ENCODE measurements around the gene KSR1. TPM values are rescaled to one million over a fixed set of nuclear protein-coding genes. Genes with fewer than 3 reads are reported as not detected.

KSR1 gene
- total and polyA plus RNA-seq, 2 experiments from 2014 or later: 7.8 to 53.2 TPM

DNA sequence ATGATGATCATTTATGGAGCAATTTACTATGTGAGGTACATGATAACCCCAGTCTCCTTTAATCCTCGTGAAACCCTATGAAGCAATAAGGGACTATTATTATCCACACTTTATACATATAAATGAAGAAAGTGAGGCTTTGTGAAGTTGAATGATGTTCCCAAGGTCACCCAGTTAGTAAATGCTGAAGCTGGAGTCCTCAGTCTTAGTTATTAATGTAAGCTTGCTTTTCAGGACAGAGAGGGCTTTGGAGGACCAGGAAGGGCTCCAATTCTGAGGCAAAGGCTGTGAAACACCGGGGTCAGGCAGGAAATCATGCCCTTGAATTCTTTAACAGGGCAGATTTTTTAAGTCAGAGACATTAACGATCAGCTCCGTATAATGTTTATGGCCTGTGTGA is 36.8 kb downstream of the KSR1 start (continued):
- TF ChIP-seq EZH2phosphoT487 (IDR thresholded peaks at IDR 0.05; ENCODE audit: unreplicated experiment) (no peak), NANOG (IDR thresholded peaks at IDR 0.05; ENCODE audit: borderline replicate concordance) (no peak), EZH2 (IDR thresholded peaks at IDR 0.05; ENCODE audit: low read depth, unreplicated experiment) (no peak), ZNF331 (CRISPR knock-in tag; IDR thresholded peaks at IDR 0.05; ENCODE audit: low read depth) (no peak)
- TF ChIP-seq, protein P1, sequence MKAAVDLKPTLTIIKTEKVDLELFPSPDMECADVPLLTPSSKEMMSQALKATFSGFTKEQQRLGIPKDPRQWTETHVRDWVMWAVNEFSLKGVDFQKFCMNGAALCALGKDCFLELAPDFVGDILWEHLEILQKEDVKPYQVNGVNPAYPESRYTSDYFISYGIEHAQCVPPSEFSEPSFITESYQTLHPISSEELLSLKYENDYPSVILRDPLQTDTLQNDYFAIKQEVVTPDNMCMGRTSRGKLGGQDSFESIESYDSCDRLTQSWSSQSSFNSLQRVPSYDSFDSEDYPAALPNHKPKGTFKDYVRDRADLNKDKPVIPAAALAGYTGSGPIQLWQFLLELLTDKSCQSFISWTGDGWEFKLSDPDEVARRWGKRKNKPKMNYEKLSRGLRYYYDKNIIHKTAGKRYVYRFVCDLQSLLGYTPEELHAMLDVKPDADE (IDR thresholded peaks at IDR 0.05): no peak

DNA sequence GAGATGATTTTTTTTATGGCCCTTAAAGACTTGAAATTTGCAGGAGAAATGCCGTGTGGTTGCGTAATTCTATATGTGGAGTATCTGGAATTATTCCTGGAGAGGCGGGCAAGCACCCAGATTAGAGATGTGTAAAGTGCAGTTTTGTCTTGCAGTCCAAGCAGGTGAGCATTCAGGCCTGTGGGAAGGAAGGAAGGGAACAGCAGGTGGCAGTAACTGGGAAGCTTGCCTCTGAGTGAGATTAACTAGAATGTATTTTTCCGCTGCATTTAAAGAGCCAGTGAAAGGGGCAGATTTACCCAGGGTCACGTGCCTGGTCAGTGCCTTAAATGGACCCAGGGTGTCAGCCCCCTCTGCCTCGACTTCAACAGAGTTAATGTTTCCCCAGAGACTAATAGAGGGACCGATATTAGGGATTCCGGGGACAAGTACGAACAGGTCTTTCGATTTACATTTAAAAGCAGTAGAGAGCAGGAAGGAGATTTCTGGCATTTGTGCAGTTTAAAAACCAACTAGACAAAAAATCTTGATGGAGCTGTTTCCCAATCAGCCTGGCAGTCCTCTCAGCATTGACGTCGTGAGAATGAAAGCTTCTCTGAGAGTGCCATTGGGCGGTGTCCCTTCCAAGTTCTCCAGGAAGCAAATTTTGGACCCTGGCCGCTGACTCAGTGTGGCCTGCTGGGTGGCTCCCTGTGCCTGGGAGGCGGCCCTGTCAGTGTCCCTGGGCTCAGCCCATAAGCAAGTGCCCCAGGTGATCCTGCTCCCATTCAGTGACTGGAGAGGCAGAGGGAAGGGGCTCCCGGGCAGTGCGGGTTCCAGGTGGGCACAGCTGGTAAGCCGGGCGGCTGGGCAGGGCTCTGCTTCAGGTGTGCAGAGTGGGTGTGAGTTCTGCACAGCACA is 38.2 kb downstream of the KSR1 start:
- no peaks in the 10 kb centered on the region for H3K27me3 ChIP-seq (ENCODE audit: insufficient read depth)
- no peak overlapping the region for H2AFZ ChIP-seq
- Mint-ChIP-seq H3K4me1 (peaks cover 79% of the 10 kb centered on the region), H3K27me3 (ENCODE audit: insufficient read depth, low read depth, poor library complexity) (peaks cover 17% of the 10 kb centered on the region), H3K27ac (peak overlapping the region; percentile 91), H3K9me3 (peaks cover 6% of the 10 kb centered on the region), H3K36me3 (ENCODE audit: low read depth) (peaks cover 7% of the 10 kb centered on the region; the same call in 2 of the 3 replicates), H3K4me3 (peak overlapping the region; percentile 47)
- no peaks in the 10 kb centered on the region for H3K36me3 ChIP-seq (ENCODE audit: insufficient read depth)
- H3K4me2 ChIP-seq: peak overlapping the region; percentile 37
- peak; percentile 51 for ATAC-seq
- TF ChIP-seq, protein P1 (IDR thresholded peaks at IDR 0.05): no peak
- TF ChIP-seq, protein P2, sequence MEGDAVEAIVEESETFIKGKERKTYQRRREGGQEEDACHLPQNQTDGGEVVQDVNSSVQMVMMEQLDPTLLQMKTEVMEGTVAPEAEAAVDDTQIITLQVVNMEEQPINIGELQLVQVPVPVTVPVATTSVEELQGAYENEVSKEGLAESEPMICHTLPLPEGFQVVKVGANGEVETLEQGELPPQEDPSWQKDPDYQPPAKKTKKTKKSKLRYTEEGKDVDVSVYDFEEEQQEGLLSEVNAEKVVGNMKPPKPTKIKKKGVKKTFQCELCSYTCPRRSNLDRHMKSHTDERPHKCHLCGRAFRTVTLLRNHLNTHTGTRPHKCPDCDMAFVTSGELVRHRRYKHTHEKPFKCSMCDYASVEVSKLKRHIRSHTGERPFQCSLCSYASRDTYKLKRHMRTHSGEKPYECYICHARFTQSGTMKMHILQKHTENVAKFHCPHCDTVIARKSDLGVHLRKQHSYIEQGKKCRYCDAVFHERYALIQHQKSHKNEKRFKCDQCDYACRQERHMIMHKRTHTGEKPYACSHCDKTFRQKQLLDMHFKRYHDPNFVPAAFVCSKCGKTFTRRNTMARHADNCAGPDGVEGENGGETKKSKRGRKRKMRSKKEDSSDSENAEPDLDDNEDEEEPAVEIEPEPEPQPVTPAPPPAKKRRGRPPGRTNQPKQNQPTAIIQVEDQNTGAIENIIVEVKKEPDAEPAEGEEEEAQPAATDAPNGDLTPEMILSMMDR (conservative IDR thresholded peaks at IDR 0.05; ENCODE audit: low read depth in 2 of 2): peak; percentile 39 to 60; a peak in 2 of 4 replicates
- TF ChIP-seq EZH2phosphoT487 (IDR thresholded peaks at IDR 0.05; ENCODE audit: unreplicated experiment): no peak
- 0 out of 2 replicates have a peak, but pooled peaks cover 3% of the 10 kb centered on the region for H3F3A ChIP-seq (replicated peaks; ENCODE audit: low read depth)
- peak overlapping the region; percentile 86 for H3K27ac ChIP-seq (ENCODE audit: low read depth)
- H3K79me2 ChIP-seq (replicated peaks; ENCODE audit: insufficient read depth): peaks cover 98% of the 10 kb centered on the region
- peak; percentile 64 for DNase-seq (ENCODE audit: low spot score)
- H3K9me2 ChIP-seq (ENCODE audit: insufficient read depth): no peaks in the 10 kb centered on the region
- H3K4me3 ChIP-seq: no peak overlapping the region
- H4K20me1 ChIP-seq (replicated peaks; ENCODE audit: insufficient read depth): peaks cover 1% of the 10 kb centered on the region; the same call in 1 of the 2 replicates
- peaks cover 84% of the 10 kb centered on the region for H3K4me1 ChIP-seq (ENCODE audit: insufficient read depth)

DNA sequence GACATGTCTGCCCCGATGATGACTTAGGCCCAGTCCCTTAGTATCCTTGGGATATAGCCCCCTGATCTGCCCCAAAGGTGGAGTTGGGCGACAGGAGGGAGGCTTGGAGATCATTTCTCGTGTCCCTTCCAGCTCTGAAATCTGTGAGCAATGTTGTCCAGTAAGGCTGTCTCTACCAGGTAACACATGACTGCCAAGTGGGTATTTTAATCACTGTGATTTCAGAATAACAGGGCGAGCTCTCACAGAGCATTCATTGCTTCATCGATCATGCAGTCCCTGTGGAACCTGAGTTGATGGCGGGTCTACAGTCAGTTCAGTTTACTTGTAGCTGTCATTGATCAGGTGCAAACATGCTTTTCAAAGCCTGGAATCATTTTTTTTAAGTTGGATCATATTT is 39.2 kb downstream of the KSR1 start:
- DNase-seq (ENCODE audit: low spot score): no peak
- peak overlapping the region; percentile 91; the same call in 1 of the 2 replicates for H3K27ac Mint-ChIP-seq
- H4K20me1 ChIP-seq (replicated peaks; ENCODE audit: insufficient read depth): no peaks in the 10 kb centered on the region; the same call in 1 of the 2 replicates
- H3K9me3 Mint-ChIP-seq: peaks cover 16% of the 10 kb centered on the region
- peaks cover 98% of the 10 kb centered on the region for H3K79me2 ChIP-seq (replicated peaks; ENCODE audit: insufficient read depth)
- H2AFZ ChIP-seq: no peak overlapping the region
- H3K27ac ChIP-seq (ENCODE audit: low read depth): no peak overlapping the region
- no peaks in the 10 kb centered on the region for H3K9me2 ChIP-seq (ENCODE audit: insufficient read depth)
- H3K4me1 Mint-ChIP-seq: peaks cover 69% of the 10 kb centered on the region
- peaks cover 17% of the 10 kb centered on the region for H3K36me3 Mint-ChIP-seq (ENCODE audit: low read depth)
- no peaks in the 10 kb centered on the region for H3K27me3 ChIP-seq (ENCODE audit: insufficient read depth)
- H3F3A ChIP-seq (replicated peaks; ENCODE audit: low read depth): 0 out of 2 replicates have a peak, but pooled peaks cover 3% of the 10 kb centered on the region
- H3K4me3 Mint-ChIP-seq: no peak overlapping the region
- peaks cover 17% of the 10 kb centered on the region for H3K27me3 Mint-ChIP-seq (ENCODE audit: insufficient read depth, low read depth, poor library complexity)
- no peaks in the 10 kb centered on the region for H3K36me3 ChIP-seq (ENCODE audit: insufficient read depth)
- no peak overlapping the region for H3K4me3 ChIP-seq
- no peak for ATAC-seq
- peaks cover 73% of the 10 kb centered on the region for H3K4me1 ChIP-seq (ENCODE audit: insufficient read depth)
- H3K4me2 ChIP-seq: no peak overlapping the region
- TF ChIP-seq STAT1 (IDR thresholded peaks at IDR 0.05; ENCODE audit: unreplicated experiment) (no peak), ZNF331 (CRISPR knock-in tag; IDR thresholded peaks at IDR 0.05; ENCODE audit: low read depth) (no peak), JUNB (IDR thresholded peaks at IDR 0.05; ENCODE audit: unreplicated experiment) (no peak), EZH2phosphoT487 (IDR thresholded peaks at IDR 0.05; ENCODE audit: unreplicated experiment) (no peak)
- TF ChIP-seq, protein P1 (IDR thresholded peaks at IDR 0.05): no peak
